Germinal center (tissue), 1 donor: ENCODE data around the gene ZNF81.
"Not testable (repeated sequence)": the region's sequence is repeated elsewhere in the genome, so short reads cannot be mapped to it uniquely, and the experiment has no call there.

Source experiments
- DNase-seq: peaks from one replicate; pipeline ENCODE4 v3.0.0; 2012; ENCODE audit warnings: mixed read lengths, low spot score

Gene ZNF81

DNA sequence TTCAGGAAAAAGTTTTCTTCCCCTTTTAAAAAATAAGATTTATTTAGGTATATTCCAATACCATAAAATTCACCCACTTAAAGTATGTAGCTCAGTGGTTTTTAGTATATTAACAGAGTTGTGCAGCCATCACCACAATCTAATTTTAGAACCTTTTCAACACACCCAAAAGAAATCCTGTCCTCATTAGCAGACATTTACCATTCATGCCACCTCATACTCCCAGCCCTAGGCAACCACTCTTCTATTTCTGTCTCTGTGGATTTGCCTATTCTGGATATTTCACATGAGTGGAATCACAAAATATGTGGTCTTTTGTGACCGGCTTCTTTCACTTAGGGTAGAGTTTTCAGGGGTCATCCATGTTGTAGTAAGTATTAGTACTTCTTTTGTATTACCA is 7.4 kb downstream of the ZNF81 start:
- no peak for DNase-seq

DNA sequence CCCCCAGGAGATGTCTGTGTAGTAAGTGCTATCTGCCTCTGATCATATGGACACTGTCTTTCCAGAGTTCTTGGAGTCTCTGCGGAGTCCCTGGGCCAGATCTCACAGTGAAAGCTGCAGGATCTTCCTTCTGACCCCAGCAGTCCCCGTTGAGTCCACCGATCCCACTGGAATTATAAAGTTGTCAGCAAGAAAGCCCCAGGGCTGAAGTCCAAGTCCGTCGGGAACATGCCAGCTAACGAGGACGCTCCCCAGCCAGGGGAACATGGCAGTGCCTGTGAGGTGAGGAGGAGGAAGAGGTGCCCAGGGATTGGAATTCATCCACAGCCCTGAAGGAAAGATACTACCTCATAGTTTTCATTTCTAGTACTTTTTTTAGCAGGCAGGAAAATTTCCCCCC is 9.3 kb downstream of the ZNF81 start:
- DNase-seq: no peak

DNA sequence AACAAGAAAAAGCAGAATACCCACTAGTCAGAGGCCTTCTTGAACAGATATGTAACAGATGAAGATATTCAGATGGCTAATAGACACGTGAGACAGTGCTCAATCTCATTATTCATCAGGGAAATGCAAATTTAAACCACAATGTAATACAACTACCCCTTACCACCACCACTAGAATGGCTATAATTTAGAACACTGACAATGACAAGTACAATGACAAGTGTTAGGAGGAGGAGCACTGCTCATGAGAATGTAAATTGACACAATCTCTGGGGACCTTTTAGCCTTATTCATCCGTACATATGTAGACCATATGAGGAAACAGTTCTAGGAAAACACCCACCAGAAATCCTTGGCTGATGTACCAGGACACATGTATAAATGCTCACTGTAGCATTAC is 13.1 kb downstream of the ZNF81 start:
- DNase-seq: peak; percentile 11

DNA sequence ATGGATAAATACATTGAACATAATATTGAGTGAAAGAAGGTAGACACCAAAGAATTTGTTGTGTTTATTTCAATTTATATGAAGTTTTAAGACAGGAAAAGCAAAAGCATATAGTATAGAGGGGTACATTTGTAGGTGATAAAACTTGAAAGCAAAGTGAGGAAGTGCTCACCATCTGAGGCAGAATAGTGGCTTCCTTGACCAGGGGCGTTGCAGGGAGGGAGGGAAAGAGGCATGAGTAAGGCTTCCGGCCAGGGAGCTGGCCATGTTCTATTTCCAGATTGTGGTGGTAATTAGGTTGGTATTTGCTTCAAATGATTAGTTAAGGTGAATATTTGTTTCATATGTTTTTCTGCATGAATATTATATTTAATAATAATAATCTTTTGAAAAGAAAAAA is 13.7 kb downstream of the ZNF81 start:
- not testable (repeated sequence) for DNase-seq

DNA sequence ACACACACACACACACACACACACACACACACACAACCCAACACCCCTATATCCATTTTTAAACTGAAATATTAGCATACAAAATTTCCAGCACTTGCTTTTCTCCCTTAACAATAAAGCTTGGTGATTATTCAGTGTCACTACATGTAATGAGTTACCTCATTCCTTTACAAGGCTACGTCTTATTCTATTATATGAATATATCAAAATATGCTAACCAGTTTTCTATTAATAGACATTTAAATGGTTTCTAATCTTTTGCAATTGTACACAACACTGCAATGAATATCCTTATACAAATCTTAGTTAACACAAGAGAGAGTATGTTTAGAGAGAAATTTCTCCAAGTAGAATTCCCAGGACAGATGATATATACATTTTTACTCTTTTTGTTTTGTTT is 14.2 kb downstream of the ZNF81 start:
- DNase-seq: no peak

GRCh38 chrX:47854474-47854873 is 17.8 kb downstream of the ZNF81 start:
- no peak for DNase-seq

DNA sequence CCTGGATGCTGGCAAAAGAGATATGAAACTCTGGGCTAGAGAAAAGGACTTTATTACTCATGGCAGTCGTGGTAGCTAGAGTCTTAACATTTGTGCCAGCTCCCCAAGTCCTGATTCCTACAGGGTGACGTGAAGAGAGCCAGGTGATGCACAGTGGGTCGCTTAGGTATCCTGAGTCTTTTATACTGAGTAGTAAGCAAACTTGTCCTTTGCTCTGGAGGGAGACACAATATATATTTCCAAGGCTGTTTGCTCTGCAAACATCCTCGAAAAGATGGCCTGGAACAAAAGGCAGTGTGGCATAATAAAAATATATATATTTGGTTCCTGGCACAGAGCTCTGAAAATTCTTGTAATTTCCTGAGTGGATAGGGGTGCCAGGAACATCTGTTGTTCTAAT is 23.0 kb downstream of the ZNF81 start:
- no peak for DNase-seq

DNA sequence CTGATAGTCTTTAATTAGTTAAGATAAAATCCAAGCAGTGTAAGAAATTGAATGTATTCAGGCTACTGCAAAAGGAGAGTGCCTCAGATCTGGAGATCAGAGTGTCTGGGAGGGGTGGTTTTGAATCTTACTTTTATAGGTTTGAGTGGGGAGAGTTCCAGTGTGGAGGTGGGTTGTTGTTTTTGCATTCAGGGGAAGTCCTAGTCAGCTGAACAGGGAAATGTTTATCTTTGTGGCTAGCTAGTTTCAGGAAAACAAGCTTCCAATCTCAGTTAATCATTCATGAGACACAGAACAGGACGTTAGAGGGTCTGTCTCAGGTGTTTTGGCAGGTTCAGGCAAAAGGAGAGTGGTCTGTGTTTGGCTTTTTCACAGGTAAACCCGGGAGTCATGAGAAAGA is 26.0 kb downstream of the ZNF81 start:
- no peak for DNase-seq

DNA sequence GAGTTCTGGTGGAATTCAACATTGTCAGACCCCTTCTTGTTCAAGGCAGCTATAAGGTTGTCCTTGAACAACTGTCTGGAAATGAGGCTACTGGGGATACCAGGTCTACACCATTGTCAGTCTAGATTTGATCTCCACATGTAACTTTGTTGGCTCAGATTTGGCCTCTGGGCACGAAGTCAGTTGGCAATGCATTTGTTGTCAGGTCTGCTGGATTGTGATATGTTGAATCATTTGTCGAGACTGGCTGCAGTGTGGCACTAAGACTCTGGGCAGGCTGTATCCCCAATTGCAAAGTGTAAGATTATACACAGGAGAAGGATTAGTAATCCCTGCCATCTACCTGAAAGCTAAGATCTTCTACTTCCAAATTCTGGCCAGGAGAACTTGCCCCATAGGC is 26.5 kb downstream of the ZNF81 start:
- no peak for DNase-seq

GRCh38 chrX:47864300-47864699 is 27.6 kb downstream of the ZNF81 start:
- DNase-seq: no peak

DNA sequence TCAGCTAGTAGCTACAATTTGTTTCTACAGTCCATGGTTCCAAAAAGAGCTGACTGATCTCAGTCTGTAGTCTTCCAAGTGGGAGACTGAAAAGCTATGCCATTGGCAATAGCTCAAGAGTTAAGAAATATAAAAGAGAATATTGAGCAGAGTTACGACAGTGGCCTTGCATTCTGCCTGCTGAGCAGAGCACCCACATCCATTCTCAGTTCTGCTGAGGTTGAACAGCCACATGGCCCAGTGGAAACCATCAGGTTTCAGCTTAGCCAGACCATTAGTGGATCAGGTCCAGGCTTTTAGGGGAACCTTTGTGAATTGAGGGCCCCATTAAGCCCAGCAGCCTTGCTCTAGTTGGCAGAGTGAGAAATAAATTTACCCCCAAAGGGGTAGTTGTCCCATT is 28.1 kb downstream of the ZNF81 start:
- no peak for DNase-seq

DNA sequence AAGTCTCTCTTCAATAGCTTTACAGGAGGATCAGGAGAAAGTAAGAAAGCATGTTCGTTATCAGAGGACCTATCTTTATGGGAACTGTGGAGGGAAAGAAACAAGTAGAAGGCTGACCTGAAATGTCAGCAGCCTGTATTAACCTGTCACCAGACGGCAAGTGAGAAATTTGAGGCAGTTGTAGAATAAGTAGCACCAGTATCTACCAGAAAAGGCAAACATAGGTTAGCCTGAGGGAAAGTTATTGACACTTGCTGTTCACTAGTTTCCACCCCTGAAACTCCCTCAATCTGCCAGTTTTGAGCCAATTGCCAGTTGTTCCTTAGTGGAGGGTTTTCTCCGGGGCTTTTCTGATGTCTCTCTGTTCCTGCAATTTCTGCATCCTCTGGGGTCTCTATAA is 36.4 kb downstream of the ZNF81 start:
- no peak for DNase-seq

- DNase-seq: no peak
Measured at GRCh38 chrX:47877327-47877726, 40.6 kb downstream of the ZNF81 start.

DNA sequence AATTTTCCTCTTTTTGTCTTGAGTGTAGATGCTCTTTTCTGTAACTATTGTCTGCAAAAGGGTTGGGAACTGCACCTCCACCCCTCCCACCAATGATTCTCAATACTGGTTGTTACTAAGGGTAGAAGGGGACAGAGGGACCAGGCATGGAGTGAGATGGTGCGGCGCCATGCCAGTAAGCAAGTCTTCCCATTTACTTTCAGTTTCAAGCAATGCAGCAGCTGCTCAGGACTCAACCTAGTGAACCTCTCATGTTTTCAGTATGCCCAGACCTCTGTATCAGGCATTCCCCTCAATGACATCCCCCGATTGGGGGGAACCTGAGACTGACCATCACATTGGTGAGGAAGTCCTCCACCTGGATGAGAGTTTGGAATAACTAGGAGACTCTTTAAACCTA is 41.5 kb downstream of the ZNF81 start:
- no peak for DNase-seq

- no peak for DNase-seq
Measured at GRCh38 chrX:47879463-47879862, 42.8 kb downstream of the ZNF81 start.

DNA sequence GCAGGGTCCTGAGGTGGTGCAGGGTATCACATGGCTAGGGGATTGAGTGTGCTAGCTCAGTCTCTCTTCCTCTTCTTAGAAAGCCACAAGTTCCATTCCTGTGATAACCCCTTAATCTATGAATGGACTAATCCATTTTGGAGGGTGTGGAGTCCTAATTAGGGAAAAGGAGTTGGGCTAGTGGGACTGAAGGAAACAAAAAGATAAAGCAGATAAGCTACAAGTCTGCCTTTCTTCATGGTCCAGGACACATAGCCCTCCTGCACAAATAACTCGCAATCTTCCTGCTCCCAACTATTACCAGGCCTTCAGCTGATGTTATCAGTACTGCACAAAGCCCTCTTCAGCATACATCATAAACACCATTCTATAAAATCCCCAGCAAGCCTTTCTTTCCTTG is 44.2 kb downstream of the ZNF81 start:
- no peak for DNase-seq

DNA sequence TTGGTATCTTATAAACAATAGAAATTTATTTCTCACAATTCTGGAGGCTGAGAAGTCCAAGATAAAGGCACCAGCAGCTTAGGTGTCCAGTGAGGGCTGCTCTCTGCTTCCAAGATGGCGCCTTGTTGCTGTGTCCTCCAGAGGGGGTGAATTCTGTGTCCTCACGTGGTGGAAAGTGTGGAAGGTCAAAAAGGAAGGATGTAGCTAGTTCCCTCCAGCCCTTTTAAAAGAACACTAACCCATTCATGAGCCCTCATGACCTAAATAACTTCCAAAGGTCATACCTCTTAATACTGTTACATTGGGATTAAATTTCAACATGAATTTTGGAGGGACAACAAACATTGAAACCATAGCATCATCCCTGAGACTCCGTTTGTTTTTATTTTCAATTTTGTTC is 48.8 kb downstream of the ZNF81 start:
- no peak for DNase-seq

- DNase-seq: no peak
Measured at GRCh38 chrX:47898024-47898423, 61.3 kb downstream of the ZNF81 start.

- peak; percentile 4 for DNase-seq
Measured at GRCh38 chrX:47900833-47901232, 64.1 kb downstream of the ZNF81 start.

DNA sequence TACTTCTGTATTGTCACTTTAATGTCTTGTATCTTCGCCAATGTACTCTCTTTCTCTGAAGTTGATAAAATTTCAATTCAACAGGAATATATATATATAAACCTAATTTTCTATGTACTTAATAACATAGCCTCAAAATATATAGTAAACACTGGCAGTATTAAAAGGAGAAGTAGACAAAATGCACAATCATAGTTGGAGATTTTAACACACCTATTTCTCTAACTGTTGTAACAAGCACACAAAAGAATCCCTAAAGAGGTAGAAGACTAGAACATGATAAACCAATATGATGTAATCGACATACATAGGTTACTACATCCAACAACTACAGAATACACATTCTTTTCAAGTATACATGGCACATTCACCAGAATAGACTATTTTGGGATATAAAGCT is 65.5 kb downstream of the ZNF81 start:
- DNase-seq: no peak

- no peak for DNase-seq
Measured at GRCh38 chrX:47915886-47916493, 79.3 kb downstream of the ZNF81 start.

- no peak for DNase-seq
Measured at GRCh38 chrX:47918274-47918673, 81.6 kb downstream of the ZNF81 start.

GRCh38 chrX:47927212-47927611 is 90.5 kb downstream of the ZNF81 start:
- no peak for DNase-seq

GRCh38 chrX:47931970-47932369 is 95.3 kb downstream of the ZNF81 start:
- DNase-seq: not testable (repeated sequence)

- no peak for DNase-seq
Measured at GRCh38 chrX:47933946-47934345, 97.2 kb downstream of the ZNF81 start.
